HG03066 (cell line): ENCODE results near the gene DDX10.
"Not testable (repeated sequence)": the region's sequence is repeated elsewhere in the genome, so short reads cannot be mapped to it uniquely, and the experiment has no call there.

ENCODE experiments used
- ATAC-seq: cut with Tn5 transposase; IDR thresholded peaks from one replicate; pipeline ENCODE4 v1.9.1; 2021; ENCODE audit warnings: low read depth; ENCODE audit not compliant: unreplicated experiment

The DDX10 gene

GRCh38 chr11:108813086-108813485, 148.2 kb downstream of the DDX10 start:
- no peak for ATAC-seq

- no peak for ATAC-seq
Measured at GRCh38 chr11:108817976-108818375, 153.1 kb downstream of the DDX10 start.

- no peak for ATAC-seq
Measured at GRCh38 chr11:108818971-108819370, 154.1 kb downstream of the DDX10 start.

GRCh38 chr11:108819957-108820356, 155.1 kb downstream of the DDX10 start:
- no peak for ATAC-seq

GRCh38 chr11:108823960-108824359, 159.1 kb downstream of the DDX10 start:
- not testable (repeated sequence) for ATAC-seq

- ATAC-seq = no peak
Measured at GRCh38 chr11:108824545-108824944, 159.7 kb downstream of the DDX10 start.

GRCh38 chr11:108825381-108825780, 160.5 kb downstream of the DDX10 start:
- no peak for ATAC-seq

- no peak for ATAC-seq
Measured at GRCh38 chr11:108826136-108826535, 161.3 kb downstream of the DDX10 start.

- no peak for ATAC-seq
Measured at GRCh38 chr11:108835624-108836023, 170.8 kb downstream of the DDX10 start.

- ATAC-seq = no peak
Measured at GRCh38 chr11:108836541-108836940, 171.7 kb downstream of the DDX10 start.

GRCh38 chr11:108838102-108838791, 173.4 kb downstream of the DDX10 start:
- ATAC-seq = no peak

GRCh38 chr11:108838792-108839105, 173.9 kb downstream of the DDX10 start:
- no peak for ATAC-seq

- ATAC-seq = no peak
Measured at GRCh38 chr11:108846009-108846408, 181.1 kb downstream of the DDX10 start.

- no peak for ATAC-seq
Measured at GRCh38 chr11:108847298-108847990, 182.6 kb downstream of the DDX10 start.

GRCh38 chr11:108851781-108852180, 186.9 kb downstream of the DDX10 start:
- no peak for ATAC-seq

GRCh38 chr11:108852701-108853100, 187.8 kb downstream of the DDX10 start:
- no peak for ATAC-seq

- no peak for ATAC-seq
Measured at GRCh38 chr11:108853151-108853550, 188.3 kb downstream of the DDX10 start.

GRCh38 chr11:108853864-108854263, 189.0 kb downstream of the DDX10 start:
- peak; percentile 39 for ATAC-seq

GRCh38 chr11:108854346-108854745, 189.5 kb downstream of the DDX10 start:
- peak; percentile 88 for ATAC-seq

- ATAC-seq = no peak
Measured at GRCh38 chr11:108857382-108857781, 192.5 kb downstream of the DDX10 start.

- ATAC-seq = no peak
Measured at GRCh38 chr11:108858622-108859021, 193.8 kb downstream of the DDX10 start.

- no peak for ATAC-seq
Measured at GRCh38 chr11:108859510-108859909, 194.6 kb downstream of the DDX10 start.
